Adipocyte (in vitro differentiated cells): Measurements from ENCODE around the gene SH3RF1.

ENCODE experiments used
- DNase-seq: peaks from one replicate; pipeline ENCODE4 v3.0.0-alpha.2; 2015; ENCODE audit warnings: low read depth
- H3K27me3 ChIP-seq: replicated peaks from 2 replicates; pipeline ENCODE4 v1.7.0; 2013; ENCODE audit warnings: mild to moderate bottlenecking, low read length, moderate library complexity; ENCODE audit not compliant: control insufficient read depth, insufficient read depth
- H3K36me3 ChIP-seq: 2 replicates; pipeline ENCODE4 v1.7.0; 2013; ENCODE audit warnings: low read length, mild to moderate bottlenecking, moderate library complexity; ENCODE audit not compliant: control insufficient read depth, insufficient read depth, severe bottlenecking
- H3K4me1 ChIP-seq: 2 replicates; pipeline ENCODE4 v1.7.0; 2013; ENCODE audit warnings: mild to moderate bottlenecking, low read length, moderate library complexity; ENCODE audit not compliant: control insufficient read depth, insufficient read depth
- H3K4me3 ChIP-seq: 2 replicates; pipeline ENCODE4 v1.7.0; 2013; ENCODE audit warnings: mild to moderate bottlenecking, low read length, moderate library complexity
- H3K9ac ChIP-seq: 2 replicates; pipeline ENCODE4 v1.7.0; 2013; ENCODE audit warnings: mild to moderate bottlenecking, low read length, moderate library complexity
- H3K9me3 ChIP-seq: 2 replicates; pipeline ENCODE4 v1.7.0; 2013; ENCODE audit warnings: mild to moderate bottlenecking, low read length, moderate library complexity; ENCODE audit not compliant: control insufficient read depth

SH3RF1 gene

DNA sequence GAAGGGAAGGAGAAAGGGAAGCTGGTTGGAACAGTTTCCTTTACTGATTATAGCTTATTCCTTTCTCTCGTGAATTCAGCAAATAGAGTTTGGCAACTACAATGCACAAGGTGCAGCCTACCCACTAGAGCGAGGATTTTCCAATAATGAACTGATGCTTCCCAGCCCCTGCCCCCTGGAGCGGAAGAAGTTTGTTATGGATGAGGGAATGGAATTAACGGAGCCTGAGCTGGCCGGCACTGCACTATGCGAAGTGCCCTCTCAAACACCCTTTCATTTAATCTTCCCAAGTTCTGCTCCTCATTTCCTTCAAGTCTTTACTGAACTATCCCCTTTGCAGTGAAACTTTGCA is 218.2 kb downstream of the SH3RF1 start:
- Histone ChIP-seq H3K27me3 (no peaks in the 10 kb centered on the region), H3K4me3 (no peak overlapping the region), H3K36me3 (no peaks in the 10 kb centered on the region), H3K9me3 (no peaks in the 10 kb centered on the region), H3K9ac (no peak overlapping the region), H3K4me1 (peaks cover 30% of the 10 kb centered on the region)
- DNase-seq, result no peak

DNA sequence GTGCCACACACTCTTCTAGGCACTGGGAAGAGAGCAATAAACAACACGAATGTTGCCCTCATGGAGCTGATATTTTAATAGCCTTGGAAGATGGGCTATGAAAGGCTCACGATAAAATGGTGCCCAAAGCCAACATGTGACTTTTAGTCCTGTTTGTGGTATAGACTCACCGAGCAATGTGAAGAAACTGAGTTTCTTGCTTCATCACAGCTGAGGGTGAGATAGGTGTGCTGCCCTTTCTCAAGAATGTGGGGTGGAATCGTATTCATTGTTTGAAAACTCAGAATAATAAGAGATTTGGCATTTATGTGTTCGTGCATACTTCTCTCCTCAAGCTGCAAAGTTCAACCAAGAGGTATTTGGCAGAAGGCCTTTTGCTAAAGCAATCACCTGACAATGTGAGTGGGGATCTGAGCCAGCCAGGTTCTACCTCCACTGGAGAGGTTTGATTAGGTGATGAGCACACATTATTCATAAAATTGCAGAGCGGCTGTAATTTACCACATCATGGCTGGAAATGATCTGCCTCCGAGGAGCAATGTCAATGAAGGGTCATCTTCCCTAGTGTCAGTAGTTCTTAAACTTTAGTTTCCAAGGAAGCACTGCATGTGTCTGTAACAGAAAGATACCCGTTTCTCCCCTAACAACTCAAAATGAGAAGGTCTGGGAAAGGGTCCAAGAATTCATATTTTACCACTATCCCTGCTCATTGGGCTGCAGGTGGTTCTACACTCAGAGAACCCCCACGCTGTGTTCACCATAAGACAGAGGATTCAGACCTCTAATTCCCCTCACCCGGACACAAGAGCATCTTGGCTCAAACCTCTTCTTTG is 218.8 kb downstream of the SH3RF1 start:
- no peaks in the 10 kb centered on the region for H3K27me3 ChIP-seq
- no peaks in the 10 kb centered on the region for H3K9me3 ChIP-seq
- no peaks in the 10 kb centered on the region for H3K36me3 ChIP-seq
- DNase-seq, result no peak
- H3K4me1 ChIP-seq, result peaks cover 30% of the 10 kb centered on the region
- H3K9ac ChIP-seq, result no peak overlapping the region
- no peak overlapping the region for H3K4me3 ChIP-seq

DNA sequence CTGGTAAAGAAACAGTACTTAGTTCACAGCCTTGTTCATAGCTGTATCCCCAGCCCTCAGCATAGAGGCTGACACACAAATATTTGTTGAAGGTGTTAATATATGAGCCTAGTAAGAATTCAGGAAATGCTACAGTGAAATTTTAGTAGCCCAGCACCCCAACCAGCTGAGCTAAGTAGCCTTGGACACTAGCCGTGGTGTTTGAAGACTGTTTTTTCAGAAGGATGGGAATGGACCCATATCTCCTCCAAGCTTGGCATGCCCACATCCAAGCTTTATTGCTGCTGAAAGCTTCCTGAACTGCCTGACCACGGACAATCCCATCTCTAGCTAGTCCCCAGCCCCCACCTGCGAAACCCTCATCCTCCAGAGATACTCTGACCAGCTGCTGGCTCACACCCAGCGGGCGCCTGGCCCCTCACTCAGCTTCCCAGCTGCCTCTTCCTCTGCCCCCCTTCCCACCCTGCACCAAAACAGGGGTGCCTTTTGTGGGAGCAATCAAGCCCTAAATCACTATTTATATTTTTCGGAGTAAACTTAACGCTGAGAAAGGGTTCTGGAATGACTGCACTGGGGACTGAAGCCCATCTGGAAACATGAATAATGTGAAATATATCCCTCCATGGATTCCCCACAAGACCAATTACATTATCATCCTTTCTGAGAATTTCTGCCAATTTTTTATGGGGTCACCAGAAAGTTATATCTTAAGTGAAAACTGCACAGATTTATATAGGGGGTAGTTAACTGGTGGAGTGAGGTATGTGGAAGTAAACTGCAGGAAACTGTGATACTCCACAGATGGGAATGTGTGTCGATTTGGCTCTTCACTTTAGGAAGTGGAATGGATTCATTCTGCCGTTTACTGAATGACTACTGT is 219.6 kb downstream of the SH3RF1 start:
- Histone ChIP-seq H3K4me1 (peaks cover 30% of the 10 kb centered on the region), H3K9ac (peak overlapping the region; percentile 24), H3K36me3 (no peaks in the 10 kb centered on the region), H3K27me3 (no peaks in the 10 kb centered on the region), H3K9me3 (no peaks in the 10 kb centered on the region), H3K4me3 (no peak overlapping the region)
- no peak for DNase-seq

DNA sequence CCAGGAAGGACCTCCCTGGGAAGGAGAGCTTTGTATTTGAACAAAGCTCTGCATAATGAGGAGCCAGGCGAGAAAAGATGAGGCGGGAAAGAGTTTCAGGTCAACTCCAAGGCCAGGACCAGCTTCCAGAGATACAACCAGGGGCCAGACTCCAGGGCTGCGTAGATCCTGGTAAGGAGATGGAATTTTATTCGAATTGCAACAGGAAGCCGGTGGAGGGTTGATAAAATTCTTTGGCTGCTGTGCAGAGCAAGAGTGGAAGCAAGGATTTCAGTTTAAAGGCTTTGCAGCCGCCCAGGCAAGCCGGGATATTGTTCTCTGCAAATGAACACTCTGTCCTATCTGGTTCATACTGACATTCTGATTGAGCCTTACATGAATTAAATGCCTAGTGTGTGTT is 220.5 kb downstream of the SH3RF1 start:
- Histone ChIP-seq H3K36me3 (no peaks in the 10 kb centered on the region), H3K4me1 (peaks cover 30% of the 10 kb centered on the region), H3K27me3 (no peaks in the 10 kb centered on the region), H3K9ac (peak overlapping the region; percentile 24), H3K9me3 (no peaks in the 10 kb centered on the region), H3K4me3 (no peak overlapping the region)
- DNase-seq, result no peak

DNA sequence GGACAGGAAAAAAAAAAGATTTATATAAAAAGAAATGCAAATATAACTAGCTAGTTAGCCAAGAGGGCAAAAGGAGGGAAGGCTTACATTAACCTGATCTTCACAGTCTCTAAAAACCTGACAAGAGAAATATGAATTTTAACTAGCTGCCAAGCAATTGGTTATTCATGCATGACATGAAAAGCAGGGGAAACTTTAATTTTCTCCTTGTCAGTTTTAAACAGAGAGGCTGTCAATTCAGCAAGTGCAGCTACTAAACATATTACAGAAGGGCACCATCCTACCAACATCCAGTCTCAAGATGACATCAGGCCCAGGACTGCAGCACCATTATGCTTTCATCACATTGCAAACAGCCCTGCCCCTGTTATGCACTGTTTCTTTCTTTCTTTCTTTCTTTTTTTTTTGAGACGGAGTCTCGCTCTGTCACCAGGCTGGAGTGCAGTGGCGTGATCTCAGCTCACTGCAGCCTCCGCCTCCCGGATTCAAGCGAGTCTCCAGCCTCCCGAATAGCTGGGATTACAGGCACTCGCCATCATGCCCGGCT is 221.8 kb downstream of the SH3RF1 start:
- no peaks in the 10 kb centered on the region for H3K36me3 ChIP-seq
- peaks cover 34% of the 10 kb centered on the region for H3K4me1 ChIP-seq
- H3K9ac ChIP-seq, result no peak overlapping the region
- H3K27me3 ChIP-seq, result no peaks in the 10 kb centered on the region
- no peak for DNase-seq
- H3K9me3 ChIP-seq, result no peaks in the 10 kb centered on the region
- no peak overlapping the region for H3K4me3 ChIP-seq

DNA sequence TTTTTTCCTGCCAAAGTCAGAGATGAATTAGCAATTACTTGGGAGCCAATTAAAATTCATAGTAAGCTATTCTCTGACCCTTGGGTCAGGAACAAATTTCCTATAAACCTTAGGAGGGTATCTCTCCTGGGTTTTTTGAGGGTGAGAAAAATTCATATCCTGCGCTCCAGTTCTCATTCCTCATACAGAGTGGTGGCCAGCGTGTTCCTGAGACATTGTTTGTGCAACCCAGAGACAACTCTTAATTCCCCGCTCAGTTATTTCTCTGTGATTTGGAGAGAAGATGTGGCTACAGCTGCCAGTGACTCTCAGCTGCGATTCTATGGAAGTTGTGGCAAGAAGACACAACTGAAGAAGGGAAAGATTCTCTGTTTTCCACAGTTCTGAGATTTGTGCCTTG is 222.8 kb downstream of the SH3RF1 start:
- no peak for DNase-seq
- Histone ChIP-seq H3K9ac (no peak overlapping the region), H3K4me1 (peaks cover 34% of the 10 kb centered on the region), H3K9me3 (no peaks in the 10 kb centered on the region), H3K4me3 (peak overlapping the region; percentile 47), H3K36me3 (no peaks in the 10 kb centered on the region), H3K27me3 (no peaks in the 10 kb centered on the region)

DNA sequence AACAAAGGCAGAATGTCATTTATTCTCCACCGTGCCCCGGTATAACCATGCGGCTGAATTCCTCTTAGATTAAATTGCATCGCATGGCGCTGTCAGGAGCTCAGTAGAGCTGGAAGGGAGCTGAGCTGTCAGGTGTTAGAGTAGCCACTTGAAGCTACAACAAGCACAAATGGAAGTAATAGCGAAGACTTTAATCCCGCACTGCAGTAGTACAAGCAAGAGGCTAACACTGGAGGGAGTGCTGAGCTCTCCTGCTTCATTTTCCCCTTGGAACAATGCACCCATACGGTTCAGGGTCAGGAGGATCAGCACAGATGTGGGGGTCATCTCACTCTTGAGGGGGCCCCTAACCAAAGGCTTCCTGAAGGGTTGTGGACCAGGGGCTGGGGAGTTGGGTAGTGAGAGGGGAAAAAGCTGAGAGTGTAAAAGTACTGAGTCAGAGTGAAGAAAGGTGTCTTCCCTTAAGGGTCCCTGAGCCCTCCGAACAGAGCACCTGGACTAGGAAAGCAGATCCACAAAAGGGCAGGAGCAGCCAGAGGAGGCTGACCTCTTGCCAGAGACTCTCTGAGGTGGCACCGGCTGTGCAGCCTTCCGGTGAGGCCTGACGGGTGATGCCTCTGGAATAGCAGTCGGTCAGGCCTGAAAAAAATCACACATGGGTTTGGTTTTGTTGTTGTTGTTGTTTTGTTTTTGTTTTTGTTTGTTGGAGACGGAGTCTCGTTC is 224.7 kb downstream of the SH3RF1 start:
- no peak overlapping the region for H3K9ac ChIP-seq
- no peaks in the 10 kb centered on the region for H3K27me3 ChIP-seq
- H3K36me3 ChIP-seq, result no peaks in the 10 kb centered on the region
- peaks cover 28% of the 10 kb centered on the region for H3K4me1 ChIP-seq
- no peak overlapping the region for H3K4me3 ChIP-seq
- no peaks in the 10 kb centered on the region for H3K9me3 ChIP-seq
- DNase-seq, result no peak

DNA sequence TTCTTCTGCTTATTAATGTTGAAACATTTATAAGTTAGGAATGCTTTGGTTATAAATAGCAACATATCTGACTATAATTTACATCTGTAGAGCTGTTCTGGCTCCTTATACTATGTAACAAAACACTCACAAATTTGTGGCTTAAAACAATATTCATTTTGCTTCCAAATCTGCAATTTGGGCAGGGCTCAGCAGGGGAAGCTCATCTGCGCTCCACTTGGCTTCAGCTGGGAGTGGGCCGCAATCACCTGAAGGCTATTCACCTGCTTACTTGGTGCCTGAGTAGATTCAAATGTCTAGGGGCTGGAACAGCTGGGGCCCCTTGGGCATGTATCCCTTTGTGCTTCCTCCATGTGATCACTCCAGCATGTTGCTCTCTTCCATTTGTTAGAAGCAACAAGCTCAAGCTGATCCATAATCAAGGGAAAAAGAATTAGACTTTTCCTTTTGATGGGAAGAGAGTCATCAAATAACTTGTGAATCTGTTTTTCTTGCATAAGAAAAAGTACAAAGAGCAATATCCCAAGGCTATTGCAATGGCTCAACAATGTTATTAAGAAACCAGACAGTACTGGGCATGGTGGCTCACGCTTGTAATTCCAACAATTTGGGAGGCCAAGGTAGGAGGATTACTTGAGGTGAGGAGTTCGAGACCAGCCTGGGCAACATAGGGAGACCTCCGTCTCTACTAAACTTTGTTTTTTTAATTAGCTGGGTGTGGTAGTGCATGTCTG is 225.9 kb downstream of the SH3RF1 start:
- no peaks in the 10 kb centered on the region for H3K9me3 ChIP-seq
- H3K4me3 ChIP-seq, result no peak overlapping the region
- no peaks in the 10 kb centered on the region for H3K27me3 ChIP-seq
- no peak for DNase-seq
- H3K4me1 ChIP-seq, result peaks cover 18% of the 10 kb centered on the region
- H3K36me3 ChIP-seq, result no peaks in the 10 kb centered on the region
- H3K9ac ChIP-seq, result no peak overlapping the region
